OCI-M2 (cell line): Measurements from ENCODE around the gene COX4I1.

Experiments used
- DNase-seq: peaks from one replicate; lab custom pipeline; 2025; ENCODE audit not compliant: unreplicated experiment; lab: John Stamatoyannopoulos, UW

The COX4I1 gene

GRCh38 chr16:85839681-85840240 is 40.3 kb downstream of the COX4I1 start:
- no peak for DNase-seq

GRCh38 chr16:85840395-85840794 is 40.9 kb downstream of the COX4I1 start:
- no peak for DNase-seq

- no peak for DNase-seq
These were observed 41.3 kb downstream of the COX4I1 start for GRCh38 chr16:85840801-85841200.

- DNase-seq: no peak
These were observed 42.9 kb downstream of the COX4I1 start for GRCh38 chr16:85842435-85842834.

- DNase-seq: no peak
These were observed 43.4 kb downstream of the COX4I1 start for GRCh38 chr16:85842848-85843247.

- no peak for DNase-seq
These were observed 44.1 kb downstream of the COX4I1 start for GRCh38 chr16:85843471-85844168.

- no peak for DNase-seq
These were observed 44.6 kb downstream of the COX4I1 start for GRCh38 chr16:85844169-85844481.

GRCh38 chr16:85844786-85845185 is 45.3 kb downstream of the COX4I1 start:
- DNase-seq: no peak

- DNase-seq: no peak
These were observed 45.8 kb downstream of the COX4I1 start for GRCh38 chr16:85845266-85845665.

GRCh38 chr16:85846461-85846860 is 47.0 kb downstream of the COX4I1 start:
- no peak for DNase-seq

GRCh38 chr16:85847036-85847435 is 47.5 kb downstream of the COX4I1 start:
- no peak for DNase-seq

- DNase-seq: no peak
These were observed 48.4 kb downstream of the COX4I1 start for GRCh38 chr16:85847681-85848601.

- DNase-seq: no peak
These were observed 49.5 kb downstream of the COX4I1 start for GRCh38 chr16:85848986-85849385.

GRCh38 chr16:85849388-85849787 is 49.9 kb downstream of the COX4I1 start:
- no peak for DNase-seq

- DNase-seq: no peak
These were observed 50.9 kb downstream of the COX4I1 start for GRCh38 chr16:85850344-85850880.

GRCh38 chr16:85851034-85851785 is 51.7 kb downstream of the COX4I1 start:
- DNase-seq: no peak

GRCh38 chr16:85853547-85854545 is 54.4 kb downstream of the COX4I1 start:
- no peak for DNase-seq

GRCh38 chr16:85854935-85855334 is 55.4 kb downstream of the COX4I1 start:
- no peak for DNase-seq

- DNase-seq: no peak
These were observed 56.6 kb downstream of the COX4I1 start for GRCh38 chr16:85856079-85856478.

GRCh38 chr16:85856585-85856984 is 57.1 kb downstream of the COX4I1 start:
- no peak for DNase-seq
